HG03565 (cell line): Measurements from ENCODE around the gene PRSS36.
A peak's percentile ranks its signal among the peaks of the same experiment; 100 is the strongest.
"Not testable (repeated sequence)": the region's sequence is repeated elsewhere in the genome, so short reads cannot be mapped to it uniquely, and the experiment has no call there.

Experiments
- ATAC-seq: cut with Tn5 transposase; IDR thresholded peaks from one replicate; pipeline ENCODE4 v1.9.1; 2021; ENCODE audit warnings: mild to moderate bottlenecking, moderate library complexity; ENCODE audit not compliant: unreplicated experiment

The PRSS36 gene

DNA sequence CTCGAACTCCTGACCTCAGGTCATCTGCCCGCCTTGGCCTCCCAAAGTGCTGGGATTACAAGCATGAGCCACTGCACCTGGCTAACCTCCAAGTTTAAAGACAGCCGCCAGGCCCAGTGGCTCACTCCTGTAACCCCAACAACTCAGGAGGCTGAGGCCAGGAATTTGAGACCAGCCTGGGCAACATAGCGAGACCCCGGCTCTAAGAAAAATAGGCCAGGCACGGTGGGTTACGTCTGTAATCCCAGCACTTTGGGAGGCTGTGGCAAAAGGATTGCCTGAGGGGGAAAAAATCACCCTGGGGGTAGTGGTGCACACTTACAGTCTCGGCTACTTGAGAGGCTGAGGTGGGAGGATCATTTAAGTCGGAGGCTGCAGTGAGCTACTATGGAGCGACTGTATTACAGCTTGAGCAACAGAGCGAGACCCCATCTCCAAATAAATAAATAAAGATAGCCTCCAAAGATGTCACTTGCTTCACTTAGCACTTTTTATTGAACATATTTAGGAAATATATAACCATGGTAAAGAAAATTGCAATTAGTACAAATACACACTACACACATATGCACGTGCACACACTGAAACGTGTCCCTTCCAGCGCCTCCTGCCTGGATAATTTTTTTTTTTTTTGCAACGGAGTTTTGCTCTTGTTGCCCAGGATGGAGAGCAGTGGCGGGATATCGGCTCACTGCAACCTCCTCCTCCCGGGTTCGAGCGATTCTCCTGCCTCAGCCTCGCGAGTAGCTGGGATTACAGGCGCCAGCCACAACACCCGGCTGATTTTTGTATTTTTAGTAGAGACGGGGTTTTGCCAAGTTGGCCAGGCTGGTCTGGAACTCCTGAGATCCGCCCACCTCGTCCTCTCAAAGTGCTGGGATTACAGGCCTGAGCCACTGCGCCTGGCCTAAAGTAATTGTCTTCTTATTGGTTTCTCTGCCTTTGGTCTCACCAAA is 43.1 kb downstream of the PRSS36 start:
- no peak for ATAC-seq

GRCh38 chr16:31105677-31106213 is 44.1 kb downstream of the PRSS36 start:
- peak; percentile 31 for ATAC-seq

- ATAC-seq: not testable (repeated sequence)
These were observed 48.8 kb downstream of the PRSS36 start for GRCh38 chr16:31100876-31101641.

DNA sequence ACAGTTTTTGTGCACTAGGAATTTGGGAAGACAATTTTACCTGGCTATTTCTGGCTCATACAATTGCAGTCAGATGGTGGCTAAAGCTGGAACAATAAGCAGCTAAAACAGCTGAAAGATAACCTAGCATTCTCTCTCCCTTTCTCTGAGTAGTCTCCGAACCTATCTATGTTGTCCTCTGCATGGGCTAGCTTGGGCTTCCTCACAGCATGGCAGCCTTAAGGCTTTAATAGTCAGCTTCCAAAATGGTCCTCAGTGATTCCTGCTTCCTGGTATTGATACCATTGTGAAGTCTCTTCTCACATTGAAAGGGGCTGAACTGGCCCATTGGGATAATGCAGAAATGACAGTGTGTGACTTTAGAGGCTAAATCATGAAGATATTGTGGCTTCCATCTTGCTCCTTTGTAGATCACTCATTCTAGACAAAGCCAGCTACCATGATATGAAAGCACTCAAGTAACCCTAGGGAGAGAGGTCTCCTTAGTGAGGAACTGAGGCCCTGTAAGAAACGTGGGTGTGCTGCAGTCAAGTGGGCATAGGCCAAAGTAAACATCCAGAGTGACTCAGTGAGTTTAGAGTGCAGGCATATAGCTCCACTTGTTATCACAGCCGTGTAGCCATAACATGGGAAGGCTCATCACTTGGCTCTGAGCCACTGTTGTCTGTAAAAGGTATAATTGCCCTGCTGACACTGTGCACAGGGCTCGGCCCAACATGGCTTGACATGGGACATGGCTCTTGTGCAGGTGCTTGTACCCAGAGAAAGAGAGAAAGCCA is 49.8 kb downstream of the PRSS36 start:
- ATAC-seq: no peak

- peak; percentile 61 for ATAC-seq
These were observed 55.3 kb downstream of the PRSS36 start, which contains the start of gene VKORC1 for GRCh38 chr16:31094424-31095120. Gene VKORC1, minus strand, starts transcription at chr16:31094797. Its CDS starts 68 bp downstream, at chr16:31094729.

DNA sequence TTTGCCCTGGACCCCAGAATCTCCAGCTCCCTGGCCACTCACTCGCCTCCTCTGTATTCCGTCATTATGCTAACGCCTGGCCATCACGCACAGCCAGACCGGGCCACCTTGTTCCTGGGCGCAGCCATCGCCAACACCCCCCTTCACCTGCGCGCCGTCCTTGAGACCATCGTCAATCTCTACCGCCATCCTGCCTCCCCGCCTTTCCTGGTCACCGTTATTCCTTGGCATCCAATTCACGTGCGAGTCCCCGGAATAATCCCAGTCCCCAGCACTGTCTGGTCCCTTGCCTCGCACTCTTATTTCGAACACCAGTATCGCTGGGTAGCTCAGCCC is 55.8 kb downstream of the PRSS36 start:
- ATAC-seq: no peak

GRCh38 chr16:31093132-31093703 is 56.6 kb downstream of the PRSS36 start:
- ATAC-seq: no peak

GRCh38 chr16:31092330-31092729 is 57.5 kb downstream of the PRSS36 start:
- ATAC-seq: no peak

DNA sequence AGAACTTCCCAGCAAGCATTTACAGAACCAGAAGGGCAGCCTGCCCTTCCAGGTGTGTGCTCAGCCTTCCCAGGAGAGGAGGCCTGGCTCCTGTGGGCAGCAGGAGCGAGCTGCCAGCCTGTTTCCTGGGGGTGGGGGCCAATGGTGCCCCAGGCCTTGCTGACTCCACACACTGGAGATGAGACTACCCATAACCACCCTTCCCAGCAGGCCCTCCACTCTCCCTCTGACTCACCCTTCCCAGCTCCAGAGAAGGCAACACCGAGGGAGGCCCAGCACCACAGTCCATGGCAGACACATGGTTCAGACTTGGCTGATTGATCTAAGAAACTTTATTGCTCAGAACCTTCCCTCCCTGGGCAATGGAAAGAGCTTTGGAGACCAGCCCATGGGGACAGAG is 59.3 kb downstream of the PRSS36 start:
- ATAC-seq: no peak

GRCh38 chr16:31089199-31089598 is 60.7 kb downstream of the PRSS36 start:
- no peak for ATAC-seq
